Urothelium cell line (cell line): ENCODE measurements around the gene ARVCF.

Experiments used
- DNase-seq: peaks from one replicate; pipeline ENCODE4 v3.0.0; 2011; ENCODE audit warnings: low spot score, mixed read lengths
- FAIRE-seq: peaks from 2 replicates; lab custom pipeline; 2011; peaks lifted over from hg19 to GRCh38; lab: Jason Lieb, UNC

Gene ARVCF

DNA sequence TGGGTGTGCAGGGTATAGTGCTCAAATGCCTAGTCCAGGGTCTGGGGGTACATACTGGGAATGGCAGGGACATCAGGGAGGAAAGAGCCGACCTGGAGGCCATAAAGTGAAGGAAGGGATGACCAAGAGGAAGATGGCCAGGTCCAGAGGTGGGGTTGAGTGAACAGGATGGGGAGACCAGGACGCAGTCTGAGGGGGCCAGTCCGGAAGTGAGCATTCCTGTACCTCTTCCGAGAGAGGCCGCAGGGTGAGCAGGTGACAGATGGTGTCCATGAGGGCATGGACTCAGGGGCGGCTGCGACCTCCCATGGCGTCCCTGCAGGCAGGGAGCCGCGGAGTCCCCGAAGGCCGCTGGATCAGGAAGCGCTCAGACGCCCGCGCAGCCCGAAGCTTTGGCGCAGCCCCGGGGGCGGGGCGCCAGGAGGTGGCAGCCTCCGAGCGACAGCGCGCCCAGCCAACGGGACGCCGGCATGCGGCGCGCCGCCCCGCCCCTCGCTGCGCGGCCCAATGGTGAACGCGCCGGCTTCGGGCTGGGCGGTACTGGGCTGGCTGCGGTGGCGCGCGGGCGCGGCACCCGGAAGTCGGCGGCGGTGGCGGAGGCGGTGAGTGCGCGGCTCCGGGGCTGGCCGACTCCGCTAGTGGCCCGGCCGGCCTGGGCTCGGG lies 4.0 kb upstream of the ARVCF start, which contains the start of gene TANGO2:
TANGO2 (plus strand) TSS at position 578 of the 663 bp plus-strand sequence. CDS start 15,689 bp downstream, outside the sequence.
- DNase-seq (peak; percentile 100), FAIRE-seq (peak; percentile 99)

DNA sequence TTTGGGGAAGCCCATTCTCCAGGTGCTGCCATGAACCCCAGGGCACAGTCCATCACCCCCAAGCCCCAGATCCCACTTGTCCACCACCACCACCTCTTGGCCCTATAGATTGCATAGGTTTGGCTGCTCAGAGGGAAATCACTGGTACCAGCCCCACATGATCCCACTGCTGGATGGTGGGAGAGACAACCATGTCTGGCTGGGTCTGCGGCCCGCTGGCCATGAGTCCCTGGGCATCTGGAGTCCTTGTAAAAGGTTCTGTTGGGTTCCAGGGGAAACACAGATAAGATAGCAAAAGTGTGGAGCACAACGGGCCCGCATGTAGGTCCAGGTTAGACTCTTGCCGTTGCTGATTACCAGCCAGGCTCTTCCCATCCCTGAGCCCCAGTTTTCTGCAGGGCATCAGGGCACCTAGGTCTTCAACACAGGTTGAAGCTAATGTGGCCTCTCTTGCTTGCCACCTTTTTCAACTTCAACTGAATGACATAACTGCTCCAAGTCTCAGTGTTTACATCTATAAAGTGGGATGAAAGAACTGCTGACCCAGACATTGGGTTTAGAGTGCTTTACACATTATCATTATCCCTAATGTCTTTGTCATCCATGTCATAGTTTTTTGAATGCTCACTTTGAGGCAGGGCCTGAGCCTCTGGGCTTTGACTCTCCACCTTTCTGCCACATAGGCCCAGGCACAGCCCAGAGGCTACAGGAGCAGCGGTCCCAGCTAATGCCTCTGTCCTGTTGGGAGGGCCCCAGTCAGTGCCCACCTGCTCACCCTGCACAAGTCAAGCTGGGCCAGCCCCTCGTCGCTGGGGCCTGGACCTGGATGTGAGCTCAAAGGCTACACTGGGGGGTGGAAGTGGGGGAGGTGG lies 3.3 kb upstream of the ARVCF start:
- FAIRE-seq, result no peak
- no peak for DNase-seq

DNA sequence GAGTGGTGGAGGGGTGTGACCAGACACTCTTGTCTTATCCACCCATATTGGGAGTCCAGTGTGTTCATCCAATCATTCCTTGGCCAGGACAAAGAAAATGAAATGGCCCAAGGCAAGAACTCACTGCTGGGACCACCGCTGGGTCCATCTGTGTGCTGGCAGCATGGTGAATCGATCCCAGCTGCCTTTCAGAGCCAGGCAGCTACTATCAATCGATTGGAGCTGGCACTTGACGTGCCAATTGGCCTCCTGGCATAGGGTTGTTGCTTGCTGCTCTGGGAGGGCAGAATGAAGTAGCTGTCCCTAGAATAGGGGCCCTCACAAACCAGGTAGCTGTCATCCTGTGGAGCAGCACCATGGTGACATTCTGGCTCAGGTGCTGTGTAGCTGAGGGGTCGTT lies 1.4 kb upstream of the ARVCF start:
- DNase-seq, result no peak
- no peak for FAIRE-seq

DNA sequence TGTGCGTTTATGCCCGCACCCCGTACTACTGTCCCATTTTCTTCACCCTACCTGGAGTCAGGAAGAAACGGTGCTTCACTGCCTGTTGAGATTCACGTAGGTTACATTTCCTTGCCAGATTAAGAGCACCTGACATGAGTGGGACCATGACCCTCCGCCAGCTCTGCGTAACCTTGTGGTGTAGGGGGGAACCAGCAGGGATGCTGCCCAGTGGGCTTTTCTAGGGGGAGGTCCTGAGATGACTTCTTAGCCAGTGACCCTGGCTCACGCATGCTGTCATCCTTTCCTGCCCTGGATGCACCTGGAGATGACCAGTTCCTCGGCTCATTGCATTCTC lies 967 bp upstream of the ARVCF start:
- peak; percentile 48 for FAIRE-seq

DNA sequence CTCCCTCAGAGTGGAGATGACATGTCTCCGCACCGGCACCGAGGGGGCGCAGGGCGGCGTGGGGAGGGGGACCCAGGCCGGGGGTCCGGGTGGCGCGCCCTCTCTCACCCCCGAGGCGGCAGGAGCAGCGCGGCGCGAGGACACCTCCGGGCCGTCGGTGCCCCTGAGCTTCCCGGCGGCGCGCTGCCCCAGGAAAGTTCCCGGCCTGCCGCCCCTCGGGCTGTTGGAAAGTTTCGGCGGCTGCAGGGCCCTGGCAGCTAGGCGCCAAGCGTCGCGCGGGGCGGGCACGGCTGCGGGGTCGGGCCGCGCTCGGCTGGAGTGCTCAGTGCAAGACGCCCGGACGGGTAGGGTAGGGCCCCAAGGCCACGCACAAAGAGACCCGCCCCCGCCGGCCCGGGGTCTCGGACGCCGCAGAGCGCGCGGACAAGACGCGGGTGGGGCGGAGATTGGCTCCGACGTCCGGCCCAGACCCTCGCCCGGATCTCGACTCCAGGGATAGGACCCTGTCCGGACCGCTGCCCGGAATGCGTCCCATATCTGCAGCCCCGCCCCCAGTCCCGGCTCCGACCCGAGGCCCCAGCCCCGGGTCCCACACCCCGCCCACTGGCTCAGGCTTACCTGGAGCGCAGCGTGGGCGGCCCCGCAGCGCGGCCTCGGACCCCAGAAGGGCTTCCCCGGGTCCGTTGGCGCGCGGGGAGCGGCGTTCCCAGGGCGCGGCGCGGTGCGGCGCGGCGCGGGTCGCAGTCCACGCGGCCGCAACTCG lies 471 bp downstream of the ARVCF start:
- peak; percentile 13 for FAIRE-seq

More for the DNA sequence above, 967 bp upstream of the ARVCF start:
- no peak for DNase-seq

DNA sequence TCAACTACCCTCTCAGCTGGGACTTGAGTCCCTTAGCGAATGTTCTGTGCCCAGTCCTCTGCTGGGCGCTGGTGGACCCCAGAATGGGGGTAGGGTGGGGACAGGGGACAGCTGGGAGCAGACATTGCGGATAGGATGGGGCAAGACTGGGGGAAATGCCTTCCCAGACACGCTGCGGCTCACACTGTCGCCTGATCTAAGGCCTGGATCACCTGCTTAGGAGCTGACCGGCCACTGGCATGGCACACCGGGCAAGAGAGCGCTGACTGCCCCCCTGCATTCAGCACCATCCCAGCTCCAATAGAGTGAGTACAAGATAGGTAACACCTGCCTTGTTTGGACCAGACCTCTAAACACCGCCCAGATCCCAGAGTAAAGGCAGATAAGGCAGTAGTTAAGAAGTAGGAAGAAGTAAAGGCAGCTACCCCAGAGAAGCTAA lies 1.4 kb downstream of the ARVCF start:
- no peak for FAIRE-seq

More for the DNA sequence above, 471 bp downstream of the ARVCF start:
- peak; percentile 71 for DNase-seq

DNA sequence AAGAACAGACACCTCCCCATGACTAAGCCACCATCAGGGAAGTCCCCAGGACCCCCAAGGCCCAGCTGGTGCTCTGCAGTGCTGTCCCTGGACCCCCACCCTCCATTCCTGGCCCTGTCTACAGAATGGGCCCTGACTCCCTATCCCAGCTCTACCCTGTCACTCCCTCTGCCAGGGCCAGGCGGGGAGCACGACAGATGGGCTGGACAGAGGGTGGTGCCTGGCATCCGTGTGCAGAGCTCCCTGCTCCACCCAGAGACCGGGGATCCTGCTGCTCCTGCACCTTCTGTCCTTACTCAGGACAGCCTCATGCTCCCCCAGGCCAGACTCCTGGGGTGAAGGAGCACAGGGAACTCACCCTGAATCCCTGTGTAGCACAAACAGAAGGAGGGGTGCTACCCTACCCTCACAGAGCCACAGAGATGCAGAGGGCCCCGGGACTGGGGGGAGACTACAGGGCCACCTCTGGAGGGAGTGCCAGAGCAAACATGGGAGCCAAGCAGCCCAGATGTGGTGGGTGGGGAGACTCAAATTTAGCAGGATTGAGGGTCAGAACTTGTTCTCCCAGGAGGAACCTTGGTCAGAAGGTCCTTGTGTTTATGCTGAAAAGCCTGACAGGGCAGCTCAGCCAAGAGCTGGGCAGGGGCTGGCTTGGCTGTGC lies 2.0 kb downstream of the ARVCF start:
- FAIRE-seq, result no peak
- no peak for DNase-seq

More for the DNA sequence above, 1.4 kb downstream of the ARVCF start:
- no peak for DNase-seq

DNA sequence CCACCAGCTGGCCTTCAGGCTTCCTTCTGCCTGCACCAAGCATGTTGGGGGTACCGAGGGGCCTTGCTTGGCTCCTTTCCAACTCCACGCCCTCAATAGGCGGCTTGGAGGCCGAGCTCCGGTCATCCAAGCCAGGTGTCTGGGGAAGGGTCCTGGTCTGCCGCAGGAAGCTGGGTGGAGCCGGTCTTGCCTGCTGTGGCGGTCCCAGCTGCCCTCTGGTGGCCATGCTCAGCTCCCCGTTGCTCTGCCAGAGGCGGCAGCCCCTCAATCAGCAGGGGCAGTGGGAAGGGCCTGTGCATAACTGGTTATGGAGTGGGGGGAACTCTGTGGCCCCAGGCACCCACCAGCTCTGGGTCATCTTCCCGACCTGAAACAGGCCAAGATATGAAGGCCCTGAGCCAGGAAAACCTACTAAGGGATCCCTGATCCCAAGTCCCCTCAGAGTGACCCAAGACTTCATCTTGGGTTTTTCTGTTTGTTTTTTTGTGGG lies 3.2 kb downstream of the ARVCF start:
- FAIRE-seq, result peak; percentile 5
- peak; percentile 62 for DNase-seq

DNA sequence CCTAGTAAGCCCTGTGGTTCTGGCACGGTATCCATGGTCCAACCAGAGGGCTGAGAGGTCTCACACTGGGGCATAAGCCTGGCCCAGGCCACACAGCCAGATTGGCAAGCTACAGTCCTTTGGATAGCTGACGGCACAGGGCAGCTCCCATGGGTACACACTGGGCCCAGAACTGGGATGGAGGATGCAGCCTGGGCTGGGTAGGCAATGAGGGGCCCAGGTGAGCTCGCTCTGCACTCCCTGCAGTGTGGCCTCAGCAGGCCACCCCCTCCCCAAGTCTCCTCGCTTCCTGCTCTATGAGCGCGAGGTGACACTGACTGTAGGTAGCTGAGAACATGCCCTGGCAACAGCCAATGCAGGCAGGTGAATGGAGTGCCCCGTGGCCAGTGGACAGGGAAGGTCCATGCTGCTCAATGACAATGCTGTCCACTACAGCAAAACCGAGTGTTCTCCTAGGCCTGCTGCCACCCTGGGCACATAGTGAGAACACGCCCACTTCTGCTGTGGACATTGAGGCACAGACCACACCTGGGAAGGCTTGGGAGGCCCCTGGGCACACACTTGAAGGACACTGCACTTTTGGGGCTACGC lies 3.8 kb downstream of the ARVCF start:
- FAIRE-seq (peak; percentile 92), DNase-seq (no peak)

DNA sequence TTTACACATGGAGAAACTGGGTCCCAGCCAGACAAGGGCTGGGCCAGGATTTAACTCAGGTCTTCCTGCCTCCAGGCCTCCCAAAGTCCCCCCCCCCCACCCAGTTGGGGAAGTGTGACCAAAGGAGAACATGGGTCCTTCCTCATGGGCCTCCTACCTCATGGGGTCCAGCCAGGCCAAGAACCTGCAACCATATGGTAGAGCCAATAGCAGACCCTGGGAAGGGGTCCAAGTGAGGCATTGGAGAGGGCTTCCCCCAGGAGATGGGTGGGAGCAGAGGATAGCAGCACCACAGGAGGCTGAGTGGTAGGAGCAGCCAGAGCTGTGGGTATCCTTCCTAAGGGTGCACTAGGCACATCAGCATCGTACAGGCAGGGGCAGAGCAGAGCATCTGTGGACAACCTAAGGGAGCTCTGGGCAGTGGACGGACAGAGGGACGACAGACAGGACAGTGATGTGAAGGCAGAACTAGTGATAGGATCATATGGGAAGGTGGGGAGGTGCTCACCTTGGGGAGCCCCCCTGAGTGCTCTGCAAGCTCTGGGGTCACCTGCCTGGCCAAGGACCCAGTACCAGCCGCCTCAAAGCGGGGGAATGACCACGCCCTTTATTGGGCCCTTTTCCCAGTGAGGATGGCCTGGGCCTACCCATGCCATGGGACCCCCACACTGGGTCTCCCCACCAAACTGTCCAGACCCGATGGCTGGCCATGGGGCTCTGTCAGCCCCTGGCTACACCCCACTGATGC lies 4.5 kb downstream of the ARVCF start:
- DNase-seq, result no peak
- FAIRE-seq, result no peak

DNA sequence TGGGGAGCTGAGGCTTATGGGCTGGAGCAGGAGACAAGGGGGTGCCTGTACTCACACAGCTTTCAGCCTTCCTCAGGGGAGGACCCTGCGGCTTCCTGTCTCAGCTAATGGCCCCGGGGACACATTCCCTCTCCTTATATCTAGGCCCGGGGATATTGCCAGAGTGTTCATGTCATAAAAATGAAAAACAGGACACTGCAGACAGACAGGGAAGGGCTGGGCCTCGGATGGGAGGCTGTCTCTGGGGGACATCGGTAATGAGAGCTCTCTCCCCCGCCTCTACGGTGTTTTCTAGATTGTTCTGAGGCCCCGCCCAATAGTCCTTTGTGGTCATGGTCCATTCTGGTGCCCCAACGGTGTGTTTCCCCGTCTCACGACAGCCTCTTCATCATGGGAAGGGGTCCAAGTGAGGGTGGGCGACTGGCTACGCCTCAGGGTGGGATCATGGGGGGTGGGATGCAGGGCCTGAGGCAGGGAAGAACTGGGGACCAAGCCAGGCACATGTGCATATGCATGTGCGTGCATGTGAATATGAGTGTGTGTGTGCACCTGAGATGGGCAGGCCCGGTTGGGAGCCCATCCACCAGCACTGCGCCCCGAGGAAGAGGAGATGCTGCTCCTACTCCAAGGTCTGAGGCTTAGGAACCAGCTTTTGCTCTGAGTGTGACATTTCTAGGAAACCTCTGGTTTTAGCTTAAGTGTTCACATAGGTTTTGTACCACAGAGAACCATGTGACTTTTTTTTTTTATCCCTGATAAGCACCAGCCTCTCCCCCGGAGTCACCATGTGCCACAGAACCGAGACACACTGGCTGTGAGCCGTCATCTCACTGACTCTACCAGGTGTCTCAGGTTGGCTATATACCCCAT lies 5.3 kb downstream of the ARVCF start:
- DNase-seq (no peak), FAIRE-seq (no peak)

DNA sequence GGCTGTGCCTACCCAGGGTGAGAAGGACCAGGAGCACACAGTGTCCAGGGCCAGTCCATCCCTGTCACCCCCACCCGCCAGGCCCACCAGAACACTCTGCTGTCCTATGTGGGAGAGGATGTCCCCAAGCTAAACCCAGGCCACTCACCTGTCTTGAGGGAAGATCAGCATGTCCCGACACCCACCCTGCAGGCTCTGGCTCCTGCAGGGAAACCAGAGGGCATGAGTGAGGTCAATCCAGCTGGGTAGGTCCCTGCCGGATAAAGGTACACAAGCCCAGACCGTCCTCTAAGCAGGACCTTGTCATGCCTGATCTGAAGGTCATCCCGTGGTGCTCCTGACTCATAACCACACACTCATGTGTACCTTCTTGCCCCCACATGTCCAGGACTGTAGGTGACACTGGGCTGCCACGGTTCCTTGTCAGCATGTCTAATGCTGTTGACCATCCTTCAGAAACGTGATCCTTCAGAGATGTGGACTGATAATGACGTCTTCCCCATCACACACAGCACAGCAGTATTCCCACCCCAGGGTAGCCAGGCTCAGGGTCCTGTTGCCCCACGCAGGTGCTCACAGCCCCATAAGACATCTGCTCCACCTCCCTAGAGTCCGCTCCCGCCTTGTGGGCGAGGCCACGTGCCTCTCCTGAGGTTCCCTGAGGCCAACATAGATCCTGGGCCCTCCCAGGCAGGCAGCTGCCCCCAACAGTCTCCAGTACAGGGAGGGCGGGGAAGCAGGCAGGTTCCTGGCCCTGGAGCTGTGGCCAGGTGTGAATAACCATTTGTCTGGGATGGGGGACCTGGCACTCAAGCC lies 6.1 kb downstream of the ARVCF start:
- FAIRE-seq, result peak; percentile 42
- DNase-seq, result no peak

DNA sequence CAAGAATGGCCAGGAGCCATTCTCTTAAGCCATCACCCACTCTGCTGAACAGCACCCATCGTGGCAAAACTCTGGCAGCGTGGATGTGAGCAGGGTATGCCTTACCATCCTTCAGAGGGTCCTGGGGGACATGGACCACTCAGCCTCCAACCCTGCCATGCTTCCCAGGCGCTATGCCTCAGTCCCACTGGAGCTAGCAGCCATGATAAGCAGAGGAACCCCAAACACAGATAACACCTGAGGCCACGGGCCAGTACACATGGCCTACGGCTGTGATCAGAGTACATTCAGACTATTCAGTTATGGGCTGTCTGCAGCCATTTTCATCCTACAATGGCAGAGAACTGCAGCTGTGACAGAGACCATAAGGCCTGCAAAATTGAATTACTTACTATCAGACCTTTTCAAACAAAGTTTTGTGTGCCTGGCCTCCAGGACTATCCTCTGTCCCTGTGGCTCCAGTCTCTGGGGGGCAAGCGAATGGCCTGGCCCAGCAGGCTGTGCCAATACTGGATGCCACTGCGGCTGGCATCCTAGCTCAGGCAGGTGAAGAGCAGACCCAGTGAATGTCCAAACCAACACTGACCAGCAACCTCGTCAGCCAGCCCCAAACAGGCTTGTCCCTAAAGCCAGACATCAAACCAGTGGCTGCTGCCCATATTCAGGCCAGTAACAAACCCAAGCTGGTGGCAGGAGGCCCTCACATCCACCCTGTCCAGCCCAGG lies 6.9 kb downstream of the ARVCF start:
- DNase-seq, result no peak
- FAIRE-seq, result peak; percentile 48

DNA sequence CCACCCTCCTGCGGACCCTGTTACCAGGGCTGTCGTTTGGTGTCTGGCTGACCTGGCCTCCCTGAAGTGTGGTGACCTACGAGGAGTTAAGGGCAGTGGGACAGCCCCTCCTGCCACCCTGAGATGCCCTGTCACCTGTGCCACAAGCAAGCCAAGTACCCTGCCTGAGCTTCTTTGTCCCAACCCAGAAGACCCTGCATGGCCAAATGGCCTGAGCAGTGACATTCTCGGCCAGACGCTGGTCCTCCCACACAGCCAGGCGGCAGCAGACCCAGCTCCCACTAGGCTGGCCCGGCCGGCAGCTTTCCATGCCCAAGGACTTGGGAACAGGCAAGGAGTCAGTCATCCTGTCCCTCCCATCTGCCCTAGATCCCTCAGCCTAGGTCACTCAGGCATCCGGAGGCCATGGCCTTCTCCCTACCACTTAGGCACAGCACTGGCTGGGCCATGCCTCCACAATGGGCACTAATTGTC lies 7.6 kb downstream of the ARVCF start:
- FAIRE-seq, result no peak
- no peak for DNase-seq

DNA sequence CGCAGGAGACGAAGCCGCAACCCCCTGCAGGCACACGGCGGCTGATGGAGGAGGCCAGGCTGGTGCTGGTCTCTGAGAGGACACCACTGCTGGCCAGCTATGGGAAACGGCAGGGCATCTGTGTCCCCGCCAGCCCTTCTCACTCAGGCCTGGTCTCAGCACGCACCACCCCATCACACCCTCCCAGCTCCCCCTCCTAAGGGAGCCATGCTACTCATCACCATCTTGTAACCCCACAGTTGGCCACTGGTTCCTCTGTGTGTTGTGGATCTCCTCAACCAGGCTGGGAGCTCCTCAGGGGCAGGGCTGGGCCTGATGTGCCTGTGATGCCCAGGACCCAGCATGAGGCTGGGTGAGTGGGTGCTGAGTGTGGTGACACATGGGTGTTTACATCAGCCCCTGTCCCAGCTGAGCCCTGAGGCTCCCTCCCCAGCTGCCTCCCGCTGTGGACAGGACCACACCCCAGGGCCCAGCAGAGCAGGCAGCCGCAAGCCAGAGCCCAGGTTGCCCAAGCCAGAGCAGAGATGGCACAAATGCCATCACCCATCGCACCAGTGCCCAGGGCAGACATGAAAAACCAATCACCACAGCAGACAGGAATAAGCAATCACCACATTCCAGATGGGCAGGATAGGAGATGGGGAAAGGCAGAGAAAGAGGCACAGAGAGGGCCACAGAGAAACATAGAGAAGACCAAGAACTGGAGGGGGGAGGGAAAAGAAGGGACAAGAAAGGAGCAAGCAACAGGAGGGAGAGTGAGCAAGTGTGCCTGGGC lies 8.2 kb downstream of the ARVCF start:
- peak; percentile 81 for FAIRE-seq
- DNase-seq, result no peak

DNA sequence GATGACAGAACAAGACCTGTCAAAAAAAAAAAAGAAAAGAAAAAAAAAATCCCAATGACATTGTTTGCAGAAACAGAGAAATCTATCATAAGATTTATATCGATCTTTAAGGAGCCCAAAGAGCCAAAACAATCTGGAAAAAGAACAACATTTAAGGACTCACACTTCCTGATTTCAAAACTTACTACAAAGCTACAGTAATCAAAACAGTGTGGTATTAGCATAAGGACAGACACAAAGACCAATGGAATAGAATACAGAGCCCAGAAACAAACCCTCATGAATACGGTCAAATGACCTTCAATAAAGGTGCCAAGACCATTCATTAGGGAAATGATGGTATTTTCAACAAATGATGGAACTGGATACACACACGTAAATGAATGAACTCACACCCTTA lies 12.2 kb downstream of the ARVCF start:
- no peak for DNase-seq
- FAIRE-seq, result peak; percentile 70
